ENCODE measurements around the gene GCLM. TPM values are rescaled to one million over a fixed set of nuclear protein-coding genes. Genes with fewer than 3 reads are reported as not detected.

The GCLM gene
- total and polyA plus RNA-seq, 9 of the 15 experiments (the other 6 are each of a cell fraction or from before 2014, with no cell fraction given): 9.3 to 71.6 (median 24.5) TPM

DNA sequence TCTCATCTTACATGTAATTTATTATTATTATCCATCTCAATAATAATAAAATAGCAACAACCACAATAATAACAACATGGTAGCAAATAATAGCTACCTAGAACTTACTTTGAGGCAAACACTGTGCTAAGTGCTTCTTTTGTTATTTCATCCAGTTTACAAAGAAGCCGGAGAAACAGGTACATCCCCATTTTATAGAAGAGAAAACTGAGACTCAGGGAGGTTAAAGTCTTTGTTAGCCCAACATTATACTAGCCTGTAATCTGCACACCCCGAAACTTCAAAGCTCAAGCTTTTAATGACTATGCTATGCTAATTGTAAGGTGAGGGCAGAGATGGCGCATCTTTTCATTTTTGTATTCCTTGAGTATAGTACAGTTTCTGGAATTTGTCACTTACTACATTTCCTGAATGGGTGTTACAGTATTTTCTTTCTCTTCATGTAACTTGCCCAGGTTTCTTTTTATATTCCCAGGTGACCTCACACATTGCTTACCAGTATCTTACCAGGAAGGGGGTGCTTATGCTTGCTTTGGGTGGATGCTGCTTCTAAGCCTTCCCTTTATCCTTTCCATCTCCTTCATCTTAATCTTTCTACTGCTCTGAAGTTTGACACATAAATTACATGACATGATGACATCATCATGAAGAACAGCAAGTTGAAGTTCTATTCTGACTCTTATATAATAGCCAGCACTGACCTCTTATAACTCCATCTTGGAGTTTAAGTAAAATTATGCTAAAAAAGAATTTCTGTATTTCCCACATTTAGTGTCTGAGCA, 8.3 kb downstream of the GCLM start:
- ChIA-PET CTCF (ENCODE audit: low intra/inter-chr PET ratio) (no interaction called here), POLR2A (interaction anchor here (1.1 to 1.7 kb wide), 2 partner anchors 8 to 22 kb away, joined by 5 to 6 read pairs; partner anchors contain the start of genes DNTTIP2 and GCLM)
- H3K4me2 ChIP-seq (ENCODE audit: insufficient read depth, low read length): no peak overlapping the region
- no peaks in the 10 kb centered on the region for H3K9me3 ChIP-seq (replicated peaks; ENCODE audit: control insufficient read depth, insufficient read depth, low read depth, low read length)
- intact Hi-C loops (cut with micrococcal nuclease) (no loop called here), in situ Hi-C loops (cut with MboI) (no loop called here)
- H3K4me3 ChIP-seq: no peak overlapping the region
- TF ChIP-seq, protein P1, sequence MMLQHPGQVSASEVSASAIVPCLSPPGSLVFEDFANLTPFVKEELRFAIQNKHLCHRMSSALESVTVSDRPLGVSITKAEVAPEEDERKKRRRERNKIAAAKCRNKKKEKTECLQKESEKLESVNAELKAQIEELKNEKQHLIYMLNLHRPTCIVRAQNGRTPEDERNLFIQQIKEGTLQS (IDR thresholded peaks at IDR 0.05): peak; percentile 89
- TF ChIP-seq, protein P1 (CRISPR knock-in tag; conservative IDR thresholded peaks at IDR 0.05): no peak
- TF ChIP-seq, protein P2, sequence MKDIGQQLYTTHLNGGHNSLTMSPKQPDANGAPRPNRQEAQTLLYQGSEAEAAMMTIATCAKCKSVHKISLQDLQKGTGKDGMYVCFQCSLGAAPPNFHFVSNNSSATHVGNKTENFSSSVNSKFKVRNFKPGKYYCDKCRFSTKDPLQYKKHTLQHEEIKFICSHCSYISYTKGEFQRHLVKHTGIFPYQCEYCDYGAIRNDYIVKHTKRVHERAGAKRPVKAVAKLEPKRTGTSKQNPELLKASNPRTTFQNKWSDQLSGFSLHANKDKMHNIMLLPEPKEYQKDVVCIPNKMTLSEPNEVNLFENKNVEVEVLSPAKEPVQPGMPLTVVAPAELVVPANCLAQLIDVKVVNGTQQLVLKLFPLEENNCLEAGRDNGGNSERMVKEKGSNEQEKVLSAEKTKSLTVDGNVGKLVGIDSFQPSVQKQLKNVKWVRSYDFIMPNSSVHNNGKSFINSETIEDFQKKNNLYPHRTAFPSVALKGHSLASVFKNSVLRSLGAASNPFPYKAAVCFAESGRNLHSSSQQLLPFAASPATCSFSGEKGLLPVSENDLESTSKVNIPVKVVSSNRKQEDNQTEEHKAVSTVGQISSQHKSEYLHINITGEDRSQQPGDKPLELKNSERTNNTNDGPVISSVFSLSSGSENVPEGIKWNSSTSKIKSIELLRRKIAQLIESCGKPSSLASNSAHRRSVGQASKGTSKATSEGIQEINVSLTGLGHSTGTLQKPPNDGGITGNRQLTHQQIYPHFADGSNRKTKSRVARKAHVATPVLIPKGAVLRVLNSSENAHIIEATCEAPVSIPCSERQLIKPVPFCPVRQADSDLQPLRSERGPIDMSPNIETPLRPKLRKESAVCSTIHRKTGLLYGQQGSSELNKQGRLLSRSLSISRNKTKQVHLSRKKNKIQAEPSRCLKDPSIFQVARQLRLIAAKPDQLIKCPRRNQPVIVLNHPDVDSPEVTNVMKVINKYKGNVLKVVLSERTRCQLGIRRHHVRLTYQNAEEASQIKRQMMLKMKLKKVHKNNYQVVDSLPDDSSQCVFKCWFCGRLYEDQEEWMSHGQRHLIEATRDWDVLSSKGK (CRISPR knock-in tag; IDR thresholded peaks at IDR 0.05): no peak
- TF ChIP-seq ZNF717 (CRISPR knock-in tag; IDR thresholded peaks at IDR 0.05) (no peak), NCOA2 (IDR thresholded peaks at IDR 0.05; ENCODE audit: partially characterized antibody in 2 of 2) (no peak), EGR1 (conservative IDR thresholded peaks at IDR 0.05) (no peak), TFAM (CRISPR knock-in tag; conservative IDR thresholded peaks at IDR 0.05) (no peak), MEIS2 (IDR thresholded peaks at IDR 0.05; ENCODE audit: partially characterized antibody) (peak; percentile 20), ATF7 (IDR thresholded peaks at IDR 0.05) (peak; percentile 22; the same call in 1 of the 2 replicates), RBM25 (IDR thresholded peaks at IDR 0.05; ENCODE audit: low read depth, low read length, severe bottlenecking) (peak; percentile 88), BCOR (IDR thresholded peaks at IDR 0.05) (peak; percentile 35; the same call in 1 of the 2 replicates), JUNB (CRISPR knock-in tag; conservative IDR thresholded peaks at IDR 0.05) (no peak)
- TF ChIP-seq, protein P3, sequence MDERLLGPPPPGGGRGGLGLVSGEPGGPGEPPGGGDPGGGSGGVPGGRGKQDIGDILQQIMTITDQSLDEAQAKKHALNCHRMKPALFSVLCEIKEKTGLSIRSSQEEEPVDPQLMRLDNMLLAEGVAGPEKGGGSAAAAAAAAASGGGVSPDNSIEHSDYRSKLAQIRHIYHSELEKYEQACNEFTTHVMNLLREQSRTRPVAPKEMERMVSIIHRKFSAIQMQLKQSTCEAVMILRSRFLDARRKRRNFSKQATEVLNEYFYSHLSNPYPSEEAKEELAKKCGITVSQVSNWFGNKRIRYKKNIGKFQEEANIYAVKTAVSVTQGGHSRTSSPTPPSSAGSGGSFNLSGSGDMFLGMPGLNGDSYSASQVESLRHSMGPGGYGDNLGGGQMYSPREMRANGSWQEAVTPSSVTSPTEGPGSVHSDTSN (CRISPR knock-in tag; IDR thresholded peaks at IDR 0.05; ENCODE audit: low read depth): no peak
- TF ChIP-seq, protein P3 (tag; conservative IDR thresholded peaks at IDR 0.05; ENCODE audit: low read depth): peak; percentile 29; the same call in 1 of the 2 replicates
- no peak overlapping the region for H2AFZ ChIP-seq (ENCODE audit: low read depth, low read length)
- no peaks in the 10 kb centered on the region for H3K27me3 ChIP-seq (ENCODE audit: control insufficient read depth in 2 of 2, insufficient read depth in 2 of 2, low read length in 2 of 2)
- FAIRE-seq: no peak
- H3K36me3 ChIP-seq (ENCODE audit: control insufficient read depth, insufficient read depth, low read length): peaks cover 72% of the 10 kb centered on the region
- H3K9ac ChIP-seq (ENCODE audit: insufficient read depth in 1 of 2, low read depth in 2 of 2, low read length in 2 of 2): no peak overlapping the region
- no peak overlapping the region for H3K27ac ChIP-seq (ENCODE audit: extremely low read depth, low read depth, low read length)
- peaks cover 0 to 9% of the 10 kb centered on the region in 2 experiments; a peak in 2 of 5 replicates for H3K4me1 ChIP-seq (replicated peaks in 1 of 2; ENCODE audit: control insufficient read depth in 2 of 2, insufficient read depth in 2 of 2, low read length in 2 of 2)
- peaks cover 35% of the 10 kb centered on the region for H3K79me2 ChIP-seq (ENCODE audit: control insufficient read depth, insufficient read depth, low read length)
- WGBS (ENCODE audit: insufficient coverage, low coverage, missing lambda C conversion rate): 96% methylated on average over 3 of the region's 3 CpGs
- ATAC-seq: no peak
- H4K20me1 ChIP-seq (replicated peaks; ENCODE audit: control insufficient read depth, insufficient read depth, low read length): no peaks in the 10 kb centered on the region; the same call in 1 of the 2 replicates
- H3K9me1 ChIP-seq (ENCODE audit: control insufficient read depth, insufficient read depth, low read length): no peaks in the 10 kb centered on the region
- BruUV-seq (replicated peaks): no TSS peak
- no peak for DNase-seq (ENCODE audit: extremely low read depth in 1 of 4, low spot score in 3 of 4)

Data from K562 (cell line).